GM18909 (cell line): ENCODE results near the gene NFATC1.

Source experiments
- ATAC-seq: cut with Tn5 transposase; IDR thresholded peaks from one replicate; pipeline ENCODE4 v1.9.1; 2021; ENCODE audit warnings: mild to moderate bottlenecking; ENCODE audit not compliant: unreplicated experiment, poor library complexity

The NFATC1 gene

DNA sequence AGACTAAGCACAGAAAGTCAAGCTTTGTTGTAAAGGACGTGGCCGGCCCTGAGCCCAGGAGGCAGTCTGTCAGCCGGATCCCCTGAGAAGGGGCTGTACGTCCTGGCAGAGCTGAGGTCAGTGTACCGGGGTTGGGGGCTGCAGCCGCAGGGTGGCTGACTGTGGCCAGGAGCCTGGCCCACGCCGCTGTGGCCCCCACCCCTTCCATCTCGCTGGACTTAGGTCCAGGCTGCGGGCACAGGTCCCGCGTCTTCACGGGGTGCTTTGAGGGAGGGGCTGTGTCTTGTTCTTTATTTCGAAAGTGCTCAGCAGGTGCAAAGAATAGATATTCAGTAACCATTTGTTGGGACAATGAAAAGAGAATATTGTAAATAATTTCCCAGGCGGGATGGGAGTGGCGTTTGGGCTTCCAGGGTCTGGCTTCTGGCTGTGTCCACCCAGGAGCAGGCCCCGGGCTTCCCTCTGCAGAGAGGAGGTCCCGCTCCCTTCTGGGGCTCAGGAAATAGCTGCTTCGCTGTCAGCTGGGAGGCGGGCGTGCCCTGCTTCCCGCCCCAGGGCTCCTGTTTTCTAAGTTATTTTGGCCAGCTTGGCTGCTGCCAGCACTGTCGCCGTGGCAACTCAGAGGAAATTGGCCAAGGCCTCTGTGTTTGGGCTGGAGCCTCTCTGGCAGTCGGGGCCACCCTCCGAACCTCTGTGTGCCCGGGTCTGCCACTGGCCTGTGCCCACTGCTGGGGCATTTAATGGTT lies 7.4 kb downstream of the NFATC1 start:
- no peak for ATAC-seq

DNA sequence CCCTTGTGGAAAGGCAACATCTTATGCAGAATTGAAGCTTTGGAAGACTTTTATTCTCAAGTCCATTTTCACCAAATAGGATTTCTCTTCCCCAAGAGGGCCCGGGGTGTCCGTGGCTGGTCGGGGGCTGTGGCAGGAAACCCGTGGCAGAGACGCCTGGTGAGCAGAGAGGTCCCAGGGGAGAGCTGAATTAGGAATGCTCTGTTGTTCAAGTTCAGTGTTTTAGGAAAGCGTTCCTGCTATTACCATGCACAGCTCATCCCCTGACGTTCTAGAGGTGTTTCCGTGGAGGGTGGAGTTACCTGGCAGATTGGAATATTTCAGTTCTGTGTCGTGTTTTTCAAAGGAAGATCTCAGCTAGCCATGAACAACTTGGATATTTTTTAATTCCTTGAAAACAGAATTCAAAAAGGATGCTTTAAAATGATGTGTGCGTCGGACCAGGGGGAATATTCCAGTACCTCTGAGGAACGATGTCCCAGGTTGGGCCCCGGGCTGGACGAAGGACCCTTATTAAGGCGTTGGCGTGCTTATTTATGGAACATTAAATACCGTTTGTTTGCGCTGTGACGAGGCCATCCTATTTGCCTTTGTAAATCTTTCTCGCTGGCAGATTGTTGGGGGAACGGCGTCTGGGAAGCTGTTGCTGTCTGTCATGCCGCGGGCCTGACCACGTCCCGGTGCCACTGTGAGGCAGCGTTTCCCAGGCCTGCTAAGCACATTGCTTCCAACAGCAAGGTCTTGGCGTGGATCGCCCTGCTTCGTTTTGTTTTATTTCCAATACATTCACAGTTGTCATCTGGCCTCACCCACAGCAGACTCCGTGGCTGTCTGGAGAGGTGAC lies 8.2 kb downstream of the NFATC1 start:
- ATAC-seq, result no peak

DNA sequence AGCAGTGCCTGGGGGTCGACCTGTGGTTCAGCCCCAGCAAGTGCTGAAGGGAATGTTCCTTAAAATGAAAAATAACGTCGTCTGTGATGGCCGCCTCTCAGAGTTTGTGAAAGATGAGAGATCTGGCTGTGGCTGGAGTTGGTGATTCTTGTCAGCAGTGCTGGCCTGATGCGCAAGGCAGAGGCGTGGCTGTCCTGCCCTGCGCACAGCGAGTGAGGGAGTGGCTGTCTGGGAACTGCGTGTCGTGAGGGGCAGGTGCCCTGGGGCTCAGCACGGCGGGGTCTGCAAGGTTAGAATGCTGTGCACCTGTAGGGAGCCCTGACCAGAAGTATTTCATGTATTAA lies 8.8 kb downstream of the NFATC1 start:
- ATAC-seq, result no peak

DNA sequence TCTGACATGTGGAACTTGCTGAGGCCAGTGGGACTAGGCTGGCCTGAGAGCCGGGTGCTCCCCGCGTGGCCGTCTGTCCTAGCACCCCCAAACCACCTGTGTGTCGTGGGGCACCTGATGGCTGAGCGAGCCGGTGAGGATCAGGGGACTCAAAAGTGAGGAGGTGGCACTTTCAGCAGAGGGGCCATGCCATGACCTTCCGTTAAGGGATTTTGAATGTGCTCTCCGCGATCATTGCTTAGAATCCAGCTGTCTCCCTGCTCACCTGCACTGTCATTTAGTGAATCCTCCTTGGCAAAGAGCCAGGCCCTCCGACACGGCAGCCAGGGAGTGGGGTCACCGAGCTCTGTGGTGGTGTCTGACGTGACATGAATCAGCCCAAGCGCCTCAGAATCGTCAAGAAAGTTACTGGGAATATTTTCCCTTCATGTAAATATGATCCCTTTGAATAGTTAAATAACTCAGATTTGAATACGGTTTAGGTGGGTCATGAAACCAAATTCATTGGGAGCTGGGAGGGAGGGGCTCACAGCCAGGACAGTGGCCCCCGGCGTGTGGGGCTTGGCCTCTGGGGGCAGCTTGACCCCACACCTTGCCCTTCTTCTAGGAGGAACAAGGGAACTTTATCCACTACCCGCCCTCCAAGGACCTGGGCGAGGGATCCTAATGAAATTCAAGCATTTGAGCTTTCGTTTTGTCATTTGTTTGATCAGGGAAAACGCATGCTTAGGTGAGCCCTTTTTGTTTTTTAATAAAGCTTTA lies 9.5 kb downstream of the NFATC1 start:
- ATAC-seq, result no peak

DNA sequence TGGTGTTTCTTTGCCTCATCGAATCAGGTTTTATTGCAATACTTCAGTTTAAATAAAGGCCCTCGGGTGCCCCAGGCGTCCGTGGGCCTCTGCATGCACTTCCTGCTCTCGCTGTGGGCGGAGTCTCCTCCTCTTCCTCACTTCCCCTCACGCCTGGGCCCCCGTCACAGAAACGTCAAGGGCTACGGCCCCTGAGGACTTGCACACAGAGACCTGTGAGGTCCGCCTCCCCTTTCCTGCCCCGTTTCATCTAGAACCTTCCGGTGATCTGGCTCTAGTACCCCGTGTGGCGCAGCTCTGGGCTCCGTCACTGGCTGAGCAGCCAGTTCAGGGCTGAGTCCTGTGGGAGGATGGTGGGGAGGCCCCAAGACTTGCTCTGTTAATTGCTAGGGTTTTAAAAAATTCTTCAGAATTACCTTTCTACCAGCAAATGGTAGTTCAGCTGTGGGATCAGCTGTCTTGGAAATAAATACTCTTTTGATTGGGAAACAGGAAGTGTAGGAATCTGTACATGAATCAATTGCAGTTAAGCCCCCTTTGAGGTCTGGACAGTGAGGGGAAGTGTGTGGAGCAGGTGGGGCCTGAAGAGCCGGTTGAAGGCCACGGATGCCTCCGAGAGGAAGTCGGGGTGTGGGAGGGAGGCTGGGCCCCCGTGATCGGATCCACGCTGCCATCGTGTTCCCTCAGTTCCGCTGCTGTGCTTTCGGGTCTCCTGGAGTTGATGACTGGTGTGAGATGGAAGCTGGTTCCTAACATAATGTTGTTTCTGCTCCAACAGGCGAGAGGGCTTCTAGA lies 10.2 kb downstream of the NFATC1 start:
- ATAC-seq, result peak; percentile 79

DNA sequence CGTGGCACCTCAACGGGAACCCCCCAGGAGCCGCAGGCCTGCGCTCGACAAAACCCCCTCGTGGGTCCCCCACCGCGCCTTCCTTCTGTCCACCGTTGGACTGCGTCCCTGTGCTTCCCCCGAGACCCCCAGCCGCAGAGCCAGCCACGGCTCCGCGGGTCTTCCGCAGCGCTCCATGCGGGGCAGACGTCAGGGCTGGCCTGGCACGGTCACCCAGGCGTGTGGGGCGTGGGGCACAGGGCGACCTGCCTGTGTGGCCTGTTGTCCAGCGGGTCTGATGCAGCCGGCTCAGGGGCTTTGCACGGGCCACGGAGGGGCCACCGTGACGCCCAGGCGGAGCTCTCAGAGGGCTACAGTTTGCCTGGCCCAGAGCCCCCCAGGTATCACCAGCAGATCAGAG lies 11.0 kb downstream of the NFATC1 start:
- ATAC-seq, result no peak

DNA sequence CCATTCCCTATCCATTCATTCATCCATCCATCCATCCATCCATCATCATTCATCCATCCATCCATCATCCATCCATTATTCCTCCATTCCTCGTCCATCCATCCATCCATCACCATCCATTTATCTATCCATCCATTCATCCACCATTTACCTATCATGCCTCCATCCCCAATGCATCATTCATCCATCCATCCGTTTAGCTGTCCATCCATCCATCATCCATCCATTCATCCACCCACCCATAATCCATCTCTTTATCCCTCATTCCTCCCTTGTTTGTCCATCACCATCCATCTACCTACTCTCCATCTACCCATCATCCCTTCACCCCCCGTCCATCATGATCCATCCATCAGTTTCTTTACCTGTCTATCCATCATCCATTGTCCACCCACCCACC lies 13.6 kb downstream of the NFATC1 start:
- ATAC-seq, result no peak

DNA sequence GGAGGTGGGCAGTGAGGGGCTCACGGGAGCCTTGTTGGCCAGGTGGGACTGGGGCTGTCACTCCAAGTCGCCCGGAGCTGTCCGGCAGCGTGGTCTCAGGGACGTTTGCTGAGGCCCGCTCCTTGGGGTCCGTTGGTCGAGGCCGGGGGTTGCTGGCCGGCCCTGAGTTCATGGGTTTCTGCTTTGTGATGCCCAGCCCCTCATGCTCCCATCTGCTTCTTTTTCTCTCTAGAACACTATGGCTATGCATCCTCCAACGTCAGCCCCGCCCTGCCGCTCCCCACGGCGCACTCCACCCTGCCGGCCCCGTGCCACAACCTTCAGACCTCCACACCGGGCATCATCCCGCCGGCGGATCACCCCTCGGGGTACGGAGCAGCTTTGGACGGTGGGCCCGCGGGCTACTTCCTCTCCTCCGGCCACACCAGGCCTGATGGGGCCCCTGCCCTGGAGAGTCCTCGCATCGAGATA lies 14.5 kb downstream of the NFATC1 start:
- no peak for ATAC-seq

DNA sequence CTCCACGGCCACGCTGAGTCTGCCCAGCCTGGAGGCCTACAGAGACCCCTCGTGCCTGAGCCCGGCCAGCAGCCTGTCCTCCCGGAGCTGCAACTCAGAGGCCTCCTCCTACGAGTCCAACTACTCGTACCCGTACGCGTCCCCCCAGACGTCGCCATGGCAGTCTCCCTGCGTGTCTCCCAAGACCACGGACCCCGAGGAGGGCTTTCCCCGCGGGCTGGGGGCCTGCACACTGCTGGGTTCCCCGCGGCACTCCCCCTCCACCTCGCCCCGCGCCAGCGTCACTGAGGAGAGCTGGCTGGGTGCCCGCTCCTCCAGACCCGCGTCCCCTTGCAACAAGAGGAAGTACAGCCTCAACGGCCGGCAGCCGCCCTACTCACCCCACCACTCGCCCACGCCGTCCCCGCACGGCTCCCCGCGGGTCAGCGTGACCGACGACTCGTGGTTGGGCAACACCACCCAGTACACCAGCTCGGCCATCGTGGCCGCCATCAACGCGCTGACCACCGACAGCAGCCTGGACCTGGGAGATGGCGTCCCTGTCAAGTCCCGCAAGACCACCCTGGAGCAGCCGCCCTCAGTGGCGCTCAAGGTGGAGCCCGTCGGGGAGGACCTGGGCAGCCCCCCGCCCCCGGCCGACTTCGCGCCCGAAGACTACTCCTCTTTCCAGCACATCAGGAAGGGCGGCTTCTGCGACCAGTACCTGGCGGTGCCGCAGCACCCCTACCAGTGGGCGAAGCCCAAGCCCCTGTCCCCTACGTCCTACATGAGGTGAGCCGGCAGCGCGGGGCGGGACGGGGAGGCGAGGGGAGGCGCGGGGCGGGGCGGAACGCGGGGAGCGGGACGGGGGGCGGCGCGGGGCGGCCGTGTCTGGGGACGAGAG lies 15.2 kb downstream of the NFATC1 start:
- ATAC-seq, result no peak

DNA sequence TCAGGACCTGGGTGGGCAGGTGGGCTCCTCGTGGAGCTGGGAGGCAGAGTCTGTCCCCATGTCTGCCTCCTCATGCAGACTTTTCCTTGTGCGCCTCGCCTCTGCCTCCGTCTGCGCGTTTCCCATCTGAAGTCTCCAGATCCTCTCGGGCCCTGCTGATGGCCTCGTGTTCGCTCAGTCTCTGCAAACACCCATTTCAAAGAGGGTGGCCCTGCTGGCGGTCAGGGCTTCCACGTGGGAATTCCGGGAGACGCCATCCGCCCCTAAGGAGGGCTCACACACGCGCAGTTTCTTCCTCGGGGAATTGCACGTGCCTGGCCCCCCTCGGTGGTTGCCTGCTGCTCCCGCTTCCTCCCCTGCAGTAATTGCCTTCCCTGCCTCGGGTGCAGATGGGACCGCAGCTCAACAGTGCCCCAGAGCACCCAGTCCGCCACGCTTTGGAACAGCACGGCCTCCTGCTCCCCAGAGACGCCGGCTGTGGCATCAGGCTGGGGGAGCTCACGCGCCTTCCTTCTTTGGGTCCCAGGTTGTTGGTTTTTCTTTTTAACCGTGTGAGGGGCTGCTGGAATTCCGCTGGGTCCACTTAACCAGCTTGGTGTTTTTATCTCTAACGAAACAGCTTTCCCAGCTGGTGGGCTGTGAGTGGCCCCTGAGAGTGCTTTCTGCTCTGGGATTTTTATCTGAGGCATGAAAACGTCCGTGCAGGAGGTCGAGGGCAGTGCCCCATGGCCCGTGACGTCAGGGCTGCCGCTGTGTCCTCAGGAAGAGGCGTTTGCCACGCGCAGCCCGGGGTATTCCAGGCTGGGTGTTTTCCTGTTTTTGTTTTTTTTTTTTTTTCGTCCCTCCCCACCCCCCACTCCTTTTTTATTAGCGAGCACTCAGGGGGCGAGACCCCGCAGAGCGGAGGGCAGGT lies 16.1 kb downstream of the NFATC1 start:
- ATAC-seq, result no peak

DNA sequence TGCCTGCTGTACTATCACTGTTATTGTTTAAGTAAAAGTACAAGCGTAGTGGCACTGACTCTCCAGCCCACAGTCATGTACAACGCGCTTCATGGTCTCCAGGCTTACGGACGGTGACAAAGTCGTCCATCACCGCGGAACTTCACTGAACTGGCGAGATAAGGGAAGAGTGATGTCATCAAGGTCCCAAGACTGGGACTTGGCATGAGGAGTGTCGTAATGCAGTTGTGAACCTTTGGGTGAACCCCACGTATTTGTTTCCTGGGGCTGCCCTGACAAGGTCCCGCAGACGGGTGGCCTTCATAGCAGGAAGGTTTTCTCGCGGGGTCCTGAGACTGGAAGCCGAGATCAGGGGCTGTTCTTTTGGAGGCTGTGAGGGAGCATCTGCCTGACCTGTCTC lies 17.3 kb downstream of the NFATC1 start:
- no peak for ATAC-seq

DNA sequence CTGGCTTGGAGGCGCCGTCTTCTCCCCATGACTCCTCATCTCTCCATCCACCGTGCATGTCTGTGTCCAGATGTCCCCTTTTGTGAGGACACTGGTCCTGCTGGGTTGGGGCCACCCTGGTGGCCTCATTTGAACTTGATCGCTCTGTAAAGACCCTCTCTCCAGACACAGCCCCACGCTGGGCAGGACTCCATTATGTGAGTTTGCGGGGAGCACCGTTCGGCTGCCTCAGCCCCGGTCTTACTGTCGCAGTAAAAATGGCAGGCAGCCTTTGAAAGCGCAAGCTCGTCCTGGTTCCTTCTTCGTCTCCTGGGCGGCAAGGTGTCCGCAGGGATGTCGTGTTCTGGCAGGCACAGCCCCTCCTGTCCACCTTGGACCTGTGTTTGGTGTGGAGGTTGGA lies 17.7 kb downstream of the NFATC1 start:
- ATAC-seq, result no peak

DNA sequence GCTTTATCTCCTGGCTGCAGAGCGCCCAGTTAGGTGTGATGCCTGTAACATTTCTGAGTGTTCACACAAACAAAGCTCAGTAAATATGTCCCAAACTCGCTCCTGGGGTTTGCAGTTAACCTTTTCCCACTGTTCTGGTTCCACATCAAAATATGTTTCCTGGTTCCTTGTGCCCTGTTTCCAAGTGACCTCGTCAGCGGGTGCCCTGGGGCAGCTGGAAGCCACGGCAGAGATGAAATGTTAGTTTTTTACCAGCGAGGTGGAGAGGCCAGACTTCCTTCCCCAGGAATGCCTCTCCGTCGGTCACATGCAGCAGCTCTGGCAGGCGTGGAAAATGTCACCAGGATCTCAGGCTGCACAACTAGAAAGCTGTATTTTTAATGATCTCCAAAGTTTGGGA lies 18.2 kb downstream of the NFATC1 start:
- ATAC-seq, result no peak

DNA sequence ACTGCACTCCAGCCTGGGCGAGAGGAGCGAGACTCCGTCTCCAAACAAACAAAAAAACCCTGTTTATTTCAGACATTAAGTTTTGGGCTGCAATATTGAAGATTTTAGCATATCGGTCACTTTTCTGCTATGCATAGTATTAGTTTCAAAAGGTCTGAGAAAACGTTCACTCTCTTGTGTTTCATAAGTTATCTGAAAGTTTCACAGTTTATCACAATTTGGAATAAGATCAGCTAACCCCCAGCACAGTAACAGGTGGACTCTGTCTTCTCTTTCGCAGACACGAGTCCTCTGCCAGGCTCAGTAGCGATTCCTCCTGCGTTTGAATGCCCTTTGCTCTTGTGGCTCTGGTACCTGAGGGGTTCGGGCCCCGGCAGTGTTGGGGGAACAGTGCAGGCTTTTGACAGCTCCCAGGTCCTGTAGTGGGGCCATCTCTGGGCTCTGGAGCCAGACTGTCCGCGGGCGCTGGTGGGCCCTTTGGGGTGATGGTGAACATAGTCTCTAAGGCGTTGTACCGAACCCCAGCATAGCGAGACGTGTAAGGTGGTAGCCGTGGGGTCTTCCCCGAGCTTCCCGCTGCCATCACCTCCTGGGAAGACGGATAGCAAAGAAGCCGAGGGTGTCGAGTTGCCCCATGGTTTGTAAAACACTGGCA lies 20.4 kb downstream of the NFATC1 start:
- no peak for ATAC-seq

DNA sequence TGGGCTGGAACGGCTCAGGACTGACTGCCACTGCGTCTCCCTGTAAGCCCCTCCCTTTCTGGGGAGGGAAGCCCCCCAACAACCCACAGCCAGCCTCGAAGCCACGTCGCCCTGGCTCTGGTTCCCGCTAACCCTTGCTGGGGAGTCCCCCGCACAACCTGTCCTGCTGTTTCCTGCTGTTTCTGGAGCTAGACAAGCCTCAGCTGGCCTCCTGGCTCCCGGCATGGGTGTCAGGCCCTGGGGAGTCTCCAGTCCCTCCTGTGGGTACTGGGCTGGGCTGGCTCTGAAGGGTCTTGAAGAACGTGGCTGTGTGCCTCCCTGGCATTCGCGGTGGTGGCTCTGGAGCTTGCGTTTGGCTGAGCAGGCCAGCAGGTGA lies 20.9 kb downstream of the NFATC1 start:
- no peak for ATAC-seq

DNA sequence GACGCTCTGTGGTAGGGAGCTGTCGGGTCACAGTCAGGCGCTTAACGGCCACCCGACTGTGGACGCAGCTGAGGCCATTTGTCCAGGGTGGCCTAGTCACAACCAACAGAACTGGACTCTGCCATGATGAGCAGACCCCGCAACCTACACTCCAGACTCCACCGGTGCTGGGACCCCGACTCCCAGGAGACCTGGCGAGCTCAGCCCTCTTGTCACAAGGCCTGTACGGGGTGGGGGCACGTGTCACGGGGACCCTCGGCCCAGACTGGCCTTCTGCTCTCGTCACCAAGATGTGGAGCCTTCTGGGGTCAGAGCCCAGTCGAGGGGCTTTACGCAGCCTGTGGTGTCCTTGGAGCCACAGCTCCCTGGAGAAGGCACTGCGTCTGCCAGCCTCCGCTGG lies 22.5 kb downstream of the NFATC1 start:
- ATAC-seq, result no peak

DNA sequence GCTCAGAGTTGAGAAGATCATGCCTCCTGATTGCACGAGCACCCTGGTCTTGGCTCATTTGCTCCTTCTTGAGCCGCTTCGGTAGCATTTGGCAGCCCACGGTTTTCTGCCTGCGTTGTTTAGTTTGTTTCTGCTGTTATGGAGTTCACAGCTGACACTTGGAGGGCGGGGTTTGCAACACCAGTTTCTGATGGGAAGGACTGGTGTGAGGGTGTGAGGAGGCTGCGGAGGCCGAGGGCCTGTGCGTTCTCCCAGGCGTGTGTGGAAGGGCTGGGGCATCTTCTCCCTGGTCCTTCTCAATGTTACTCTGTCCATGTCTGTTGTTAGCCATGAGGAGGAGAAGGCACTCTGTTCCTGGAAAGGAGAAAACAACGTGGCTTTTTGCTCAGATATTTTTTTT lies 22.9 kb downstream of the NFATC1 start:
- no peak for ATAC-seq
